ENCODE data around the gene CLPTM1.

- TF ChIP-seq REST (IDR thresholded peaks at IDR 0.05; ENCODE audit: insufficient read depth in 1 of 2, low read depth in 2 of 2, low read length in 2 of 2) (no peak), POLR2AphosphoS5 (IDR thresholded peaks at IDR 0.05; ENCODE audit: low read depth, low read length) (no peak)
These were observed 38.3 kb downstream of the CLPTM1 start for GRCh38 chr19:44993526-44993925.
